GM12875 (cell line): Measurements from ENCODE around the gene COLEC11.

Experiments
- H3K4me3 ChIP-seq: one replicate; pipeline ENCODE4 v1.5.1; 2011; ENCODE audit warnings: low read depth, low read length, control low read depth
- TF ChIP-seq, protein P1 (sequence below): IDR thresholded peaks from 2 replicates; pipeline ENCODE4 v1.5.1; 2011; ENCODE audit warnings: low read depth, mild to moderate bottlenecking, control low read depth, inconsistent platforms, low read length, moderate library complexity, borderline replicate concordance; ENCODE audit not compliant: insufficient read depth

Gene COLEC11

GRCh38 chr2:3578987-3579386 is 15.9 kb upstream of the COLEC11 start:
- no peak overlapping the region for H3K4me3 ChIP-seq
- TF ChIP-seq, protein P1, sequence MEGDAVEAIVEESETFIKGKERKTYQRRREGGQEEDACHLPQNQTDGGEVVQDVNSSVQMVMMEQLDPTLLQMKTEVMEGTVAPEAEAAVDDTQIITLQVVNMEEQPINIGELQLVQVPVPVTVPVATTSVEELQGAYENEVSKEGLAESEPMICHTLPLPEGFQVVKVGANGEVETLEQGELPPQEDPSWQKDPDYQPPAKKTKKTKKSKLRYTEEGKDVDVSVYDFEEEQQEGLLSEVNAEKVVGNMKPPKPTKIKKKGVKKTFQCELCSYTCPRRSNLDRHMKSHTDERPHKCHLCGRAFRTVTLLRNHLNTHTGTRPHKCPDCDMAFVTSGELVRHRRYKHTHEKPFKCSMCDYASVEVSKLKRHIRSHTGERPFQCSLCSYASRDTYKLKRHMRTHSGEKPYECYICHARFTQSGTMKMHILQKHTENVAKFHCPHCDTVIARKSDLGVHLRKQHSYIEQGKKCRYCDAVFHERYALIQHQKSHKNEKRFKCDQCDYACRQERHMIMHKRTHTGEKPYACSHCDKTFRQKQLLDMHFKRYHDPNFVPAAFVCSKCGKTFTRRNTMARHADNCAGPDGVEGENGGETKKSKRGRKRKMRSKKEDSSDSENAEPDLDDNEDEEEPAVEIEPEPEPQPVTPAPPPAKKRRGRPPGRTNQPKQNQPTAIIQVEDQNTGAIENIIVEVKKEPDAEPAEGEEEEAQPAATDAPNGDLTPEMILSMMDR: no peak

DNA sequence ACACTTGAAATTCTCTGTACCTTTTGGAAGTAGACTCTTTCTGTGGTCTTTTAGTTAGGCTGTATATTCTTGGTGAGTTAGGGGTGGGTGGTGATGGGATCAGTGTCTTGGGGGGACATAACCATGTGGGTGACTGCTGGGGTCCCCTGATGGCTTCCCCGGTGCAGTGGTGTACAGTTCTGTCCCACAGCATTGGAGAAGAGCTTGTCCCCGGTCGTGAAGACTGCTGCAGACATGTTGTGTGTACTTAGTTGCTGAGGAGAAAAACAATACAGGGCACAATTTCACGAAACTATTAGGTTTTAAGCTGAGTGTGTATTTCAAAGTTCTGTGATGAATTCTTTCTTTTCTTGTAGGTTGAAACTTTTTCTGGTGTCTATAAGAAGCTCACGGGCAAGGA is 14.5 kb upstream of the COLEC11 start:
- TF ChIP-seq, protein P1: no peak
- no peak overlapping the region for H3K4me3 ChIP-seq

DNA sequence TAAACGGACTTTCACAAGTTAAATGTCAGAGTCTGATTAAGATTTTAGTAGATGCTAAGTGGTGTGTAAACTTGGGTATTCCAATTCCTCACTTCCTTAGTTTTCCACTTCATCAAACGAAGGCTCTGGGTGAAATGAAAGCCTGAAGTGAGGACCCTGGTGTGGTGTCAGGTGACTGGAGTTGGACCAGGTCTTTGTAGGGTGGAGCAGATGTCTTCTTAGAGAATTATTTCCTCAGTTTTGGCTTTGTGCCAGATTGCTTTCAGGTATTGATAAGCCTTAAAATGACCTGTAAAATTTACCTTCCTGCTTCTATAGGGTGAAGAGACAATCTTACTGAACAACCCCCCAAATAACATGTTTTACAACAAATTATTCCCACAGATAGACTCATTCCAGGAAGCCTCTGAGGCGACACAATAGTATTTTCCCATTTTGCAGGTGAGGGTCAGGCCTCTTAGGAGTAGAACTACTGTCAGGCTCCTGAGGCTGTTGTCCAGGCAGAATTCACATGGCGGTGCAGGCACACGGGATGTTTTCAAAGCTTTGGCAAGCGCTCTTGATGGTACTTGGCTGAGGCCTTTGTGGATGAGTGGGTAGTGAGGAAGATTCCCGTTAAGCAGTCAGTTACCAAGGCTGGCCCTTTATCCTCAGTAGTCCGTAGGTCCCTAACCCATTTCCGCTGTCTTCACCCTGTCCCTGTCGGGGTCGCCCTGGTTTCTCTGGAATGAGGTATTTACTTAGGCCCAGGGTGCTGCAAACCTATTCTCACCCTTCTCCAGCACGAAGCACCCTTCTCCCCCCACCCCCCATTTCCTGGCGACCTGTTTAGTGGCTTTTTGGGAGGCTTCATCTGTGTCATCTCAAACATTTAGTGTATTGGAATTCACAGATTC is 13.3 kb upstream of the COLEC11 start:
- no peak overlapping the region for H3K4me3 ChIP-seq
- TF ChIP-seq, protein P1: no peak

- H3K4me3 ChIP-seq: no peak overlapping the region
Observed at GRCh38 chr2:3584076-3584475, 10.8 kb upstream of the COLEC11 start.

GRCh38 chr2:3584608-3585260 is 10.2 kb upstream of the COLEC11 start:
- H3K4me3 ChIP-seq: no peak overlapping the region
- TF ChIP-seq, protein P1: no peak

More at GRCh38 chr2:3584076-3584475, 10.8 kb upstream of the COLEC11 start:
- TF ChIP-seq, protein P1: no peak

GRCh38 chr2:3585261-3586109 is 9.4 kb upstream of the COLEC11 start:
- no peak overlapping the region for H3K4me3 ChIP-seq
- TF ChIP-seq, protein P1: no peak
